GM19043 (cell line): ENCODE data around the gene CTLA4.

Experiments used
- ATAC-seq: cut with Tn5 transposase; IDR thresholded peaks from one replicate; pipeline ENCODE4 v1.9.1; 2021; ENCODE audit warnings: low read depth; ENCODE audit not compliant: unreplicated experiment

Gene CTLA4

DNA sequence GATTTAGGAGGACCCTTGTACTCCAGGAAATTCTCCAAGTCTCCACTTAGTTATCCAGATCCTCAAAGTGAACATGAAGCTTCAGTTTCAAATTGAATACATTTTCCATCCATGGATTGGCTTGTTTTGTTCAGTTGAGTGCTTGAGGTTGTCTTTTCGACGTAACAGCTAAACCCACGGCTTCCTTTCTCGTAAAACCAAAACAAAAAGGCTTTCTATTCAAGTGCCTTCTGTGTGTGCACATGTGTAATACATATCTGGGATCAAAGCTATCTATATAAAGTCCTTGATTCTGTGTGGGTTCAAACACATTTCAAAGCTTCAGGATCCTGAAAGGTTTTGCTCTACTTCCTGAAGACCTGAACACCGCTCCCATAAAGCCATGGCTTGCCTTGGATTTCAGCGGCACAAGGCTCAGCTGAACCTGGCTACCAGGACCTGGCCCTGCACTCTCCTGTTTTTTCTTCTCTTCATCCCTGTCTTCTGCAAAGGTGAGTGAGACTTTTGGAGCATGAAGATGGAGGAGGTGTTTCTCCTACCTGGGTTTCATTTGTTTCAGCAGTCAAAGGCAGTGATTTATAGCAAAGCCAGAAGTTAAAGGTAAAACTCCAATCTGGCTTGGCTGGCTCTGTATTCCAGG is at the start of gene CTLA4:
Gene CTLA4 (plus strand): TSS at position 211 of the 640 bp plus-strand sequence. CDS start 172 bp downstream, at position 383.
- ATAC-seq, result no peak

DNA sequence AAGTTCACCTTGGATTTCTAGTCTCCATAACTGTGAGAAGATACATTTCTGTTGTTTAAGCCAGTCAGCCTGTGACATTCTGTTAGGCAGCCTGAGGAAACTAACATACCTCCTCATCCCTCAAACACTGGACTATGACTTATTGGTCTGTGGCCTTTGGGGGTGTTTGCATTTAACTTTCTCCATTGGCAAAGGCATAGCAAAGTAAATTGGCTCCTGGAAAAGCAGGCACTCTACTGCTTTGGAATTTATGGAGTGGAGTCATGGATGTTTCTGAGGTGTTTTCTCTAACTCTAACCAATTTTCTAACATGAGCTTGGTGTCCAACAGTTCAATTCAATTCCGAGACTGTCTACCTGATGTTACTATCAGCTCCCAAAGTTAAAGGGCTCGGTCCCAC is 48.9 kb upstream of the CTLA4 start:
- no peak for ATAC-seq

DNA sequence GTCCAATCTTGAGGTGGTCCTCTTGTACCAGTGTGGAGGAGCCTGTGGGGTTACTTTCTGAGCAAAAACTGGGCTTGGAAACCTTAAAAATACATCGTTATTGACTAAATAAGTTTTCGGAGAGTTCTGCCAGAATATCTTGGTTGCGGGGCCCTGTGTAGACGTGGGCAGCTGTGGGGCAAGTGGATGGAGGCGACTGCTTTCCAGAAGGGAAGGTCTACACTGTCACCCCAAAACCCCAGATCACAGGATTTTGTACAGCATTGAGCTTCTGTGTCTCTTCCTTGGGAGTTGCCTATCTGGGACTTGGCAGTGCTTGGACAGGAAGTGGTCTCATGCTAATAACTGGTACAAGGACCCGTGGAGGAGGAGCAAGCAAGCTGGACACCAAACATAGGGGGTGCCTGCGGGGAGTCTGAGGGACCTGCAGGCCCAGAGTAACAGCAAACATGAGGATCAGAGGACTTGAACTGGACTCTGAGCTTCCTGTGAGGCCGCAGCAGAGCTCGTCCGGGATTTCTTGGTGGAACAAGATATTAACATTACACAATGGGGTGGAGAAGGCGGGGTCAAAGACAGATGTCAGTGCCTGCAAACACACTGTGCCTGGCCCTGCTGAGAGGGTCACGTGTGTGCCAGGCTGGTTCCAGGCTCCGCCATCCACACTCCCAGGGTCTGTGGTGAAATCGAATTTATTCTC is 48.0 kb upstream of the CTLA4 start:
- no peak for ATAC-seq

DNA sequence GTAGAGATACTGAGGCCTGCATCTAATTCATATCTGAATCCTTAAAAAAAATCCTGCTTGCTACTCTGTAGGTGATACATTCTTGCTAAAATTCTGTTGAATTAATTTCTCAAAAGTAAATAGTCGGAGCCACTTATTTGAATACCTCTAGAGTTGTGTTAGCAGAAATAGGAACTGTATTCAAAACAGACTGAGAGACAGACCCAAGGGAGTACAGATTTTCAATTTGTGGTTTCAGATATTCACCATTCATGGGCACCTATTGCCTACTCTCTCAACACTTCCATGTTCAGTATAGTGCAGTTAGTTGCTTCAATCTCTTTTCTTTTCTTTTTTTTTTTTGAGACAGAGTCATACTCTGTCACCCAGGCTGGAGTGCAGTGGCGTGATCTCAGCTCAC is 46.6 kb upstream of the CTLA4 start:
- peak; percentile 87 for ATAC-seq

DNA sequence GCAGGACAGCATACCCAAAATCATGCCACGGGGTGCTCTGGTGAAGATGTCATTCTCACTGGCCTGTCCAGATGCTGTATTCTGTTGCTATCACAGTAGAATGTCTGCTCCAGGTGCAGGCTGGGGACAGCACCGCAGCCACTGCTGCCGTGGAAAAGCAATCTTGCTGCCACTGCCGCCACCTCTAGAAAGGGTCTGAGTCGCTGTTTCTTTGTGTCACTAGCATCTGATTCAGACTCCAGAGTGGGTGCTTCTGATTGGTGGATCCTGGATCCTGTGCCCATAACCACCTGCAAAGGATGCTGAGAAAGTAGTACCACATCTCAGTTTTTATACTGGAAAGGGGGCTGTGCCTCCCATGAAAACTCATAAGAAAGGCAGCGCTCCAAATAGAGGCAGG is 45.3 kb upstream of the CTLA4 start:
- ATAC-seq, result no peak

DNA sequence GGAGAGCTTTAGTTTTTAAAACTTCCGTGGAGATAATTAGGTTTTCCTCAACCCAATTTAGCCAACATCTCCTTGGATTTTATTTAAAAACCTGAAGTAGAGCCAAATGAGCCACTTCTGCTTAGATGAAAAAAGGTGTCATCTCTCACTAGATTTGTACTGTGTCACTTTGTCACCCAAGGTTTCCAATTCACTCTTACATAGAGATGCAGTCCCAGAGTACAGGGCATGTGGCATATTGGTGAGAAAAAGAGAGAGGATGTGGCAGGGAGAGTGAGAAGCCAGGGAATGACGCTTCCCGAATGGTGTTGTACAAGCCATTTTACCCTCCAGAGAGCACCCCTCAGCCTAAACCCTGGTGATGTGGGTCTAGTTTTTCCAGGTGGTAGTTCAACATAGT is 44.4 kb upstream of the CTLA4 start:
- no peak for ATAC-seq

DNA sequence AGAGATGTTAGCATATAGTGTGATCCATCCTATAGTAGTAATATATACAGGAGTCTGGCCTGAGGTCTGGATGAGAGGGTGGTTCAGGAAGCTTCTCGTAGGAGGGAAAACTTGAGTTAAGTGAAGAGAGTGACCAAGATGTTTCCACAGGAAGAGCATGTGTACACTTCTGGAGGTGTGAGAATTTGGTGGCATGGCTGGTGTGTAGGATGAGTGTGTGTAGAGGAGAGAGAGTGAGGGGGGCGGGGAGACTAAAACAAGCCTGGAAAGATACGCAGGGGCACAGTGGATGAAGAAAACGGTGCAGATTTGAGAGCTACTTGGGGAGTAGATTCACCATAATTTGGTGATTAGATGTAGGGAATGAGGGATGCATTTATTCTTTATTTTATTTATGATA is 43.5 kb upstream of the CTLA4 start:
- no peak for ATAC-seq

DNA sequence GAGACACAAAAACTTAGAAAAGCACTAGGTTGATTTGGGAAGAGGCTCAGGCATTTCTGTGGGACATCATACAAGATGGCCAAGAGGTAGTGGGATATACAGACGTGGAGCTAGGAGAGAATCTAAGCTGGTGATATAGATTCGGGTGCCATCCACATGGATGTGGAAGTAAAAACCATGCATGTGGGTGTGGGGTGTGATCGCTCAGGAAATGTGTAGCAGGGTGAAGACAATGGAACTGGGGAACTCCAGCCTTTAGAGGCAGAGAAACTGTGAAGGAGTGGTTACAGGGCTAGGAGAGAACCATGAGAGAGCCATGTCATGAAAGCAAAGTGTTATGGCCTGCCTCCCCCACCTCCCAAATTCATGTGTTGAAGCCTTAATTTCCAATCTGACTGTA is 43.0 kb upstream of the CTLA4 start:
- ATAC-seq, result no peak

DNA sequence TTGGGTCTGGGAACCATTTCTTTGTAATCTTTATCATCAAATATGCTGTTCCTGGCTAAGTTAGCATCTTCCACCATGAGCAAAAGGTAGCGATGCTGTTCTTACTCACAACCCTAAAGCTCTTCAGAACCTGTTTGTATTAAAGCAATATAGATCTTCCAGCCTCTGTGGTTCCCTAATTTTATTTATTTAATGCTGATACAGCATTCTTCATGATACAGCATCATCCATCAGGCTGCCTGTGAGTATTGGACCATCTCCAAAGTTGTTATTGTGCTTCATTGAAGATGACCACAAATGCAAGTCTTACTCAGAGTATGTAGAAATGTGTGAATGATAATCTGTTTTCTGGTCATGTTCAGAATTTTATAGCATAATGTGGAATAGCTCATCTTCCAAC is 40.9 kb upstream of the CTLA4 start:
- no peak for ATAC-seq

DNA sequence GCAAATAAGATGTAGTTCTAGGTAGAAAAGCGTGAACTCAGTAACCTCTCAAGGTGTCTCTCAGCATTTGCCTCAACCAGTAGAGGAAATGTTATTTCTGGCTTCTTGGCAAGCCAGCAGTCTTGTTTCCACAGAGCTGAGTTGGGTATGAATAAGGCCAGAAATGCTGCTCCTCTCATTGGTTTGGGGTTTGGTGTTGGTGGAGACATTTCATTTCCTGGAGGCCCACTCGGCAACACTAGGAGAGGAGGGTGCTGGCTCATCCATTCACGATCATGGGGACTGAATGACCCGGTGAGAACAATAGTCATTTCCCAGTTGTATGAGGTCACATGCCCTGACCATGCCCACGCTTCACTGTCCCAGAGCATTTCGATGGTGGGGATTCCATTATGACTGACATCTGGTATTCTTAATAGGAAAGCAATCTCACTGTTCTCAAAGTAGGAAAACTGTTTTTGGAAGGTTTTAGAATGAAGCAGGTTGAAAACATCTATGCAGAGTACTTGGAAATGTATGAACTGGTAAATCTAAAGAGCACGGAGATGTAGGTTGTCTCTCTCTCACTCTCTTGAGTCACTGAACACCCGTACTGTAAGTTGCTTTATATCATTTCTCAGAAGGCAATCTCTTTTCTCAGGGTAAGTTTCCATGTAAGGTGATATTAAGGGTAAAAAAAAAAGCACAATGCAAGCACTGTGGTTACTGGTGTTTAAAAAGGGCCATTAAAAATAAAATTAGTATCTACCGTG is 37.1 kb upstream of the CTLA4 start:
- no peak for ATAC-seq

DNA sequence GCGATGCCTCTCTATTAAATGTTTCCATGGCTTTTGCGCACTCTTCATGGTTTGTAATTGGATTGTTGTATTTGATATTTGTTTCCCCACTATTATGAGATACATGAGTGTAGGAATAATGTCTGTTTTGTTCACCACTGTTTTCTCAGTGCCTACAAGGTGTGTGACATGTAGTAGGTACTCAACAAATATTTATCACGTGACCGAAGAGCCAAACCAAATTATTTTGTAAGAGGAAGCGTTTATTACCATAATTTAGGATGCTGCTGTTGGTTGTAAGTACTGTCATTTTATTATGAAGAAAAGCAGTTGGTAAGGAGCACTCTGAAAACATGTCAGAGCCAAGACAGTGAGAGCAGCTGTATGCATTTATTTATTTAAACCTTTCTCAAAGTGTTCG is 32.2 kb upstream of the CTLA4 start:
- no peak for ATAC-seq

DNA sequence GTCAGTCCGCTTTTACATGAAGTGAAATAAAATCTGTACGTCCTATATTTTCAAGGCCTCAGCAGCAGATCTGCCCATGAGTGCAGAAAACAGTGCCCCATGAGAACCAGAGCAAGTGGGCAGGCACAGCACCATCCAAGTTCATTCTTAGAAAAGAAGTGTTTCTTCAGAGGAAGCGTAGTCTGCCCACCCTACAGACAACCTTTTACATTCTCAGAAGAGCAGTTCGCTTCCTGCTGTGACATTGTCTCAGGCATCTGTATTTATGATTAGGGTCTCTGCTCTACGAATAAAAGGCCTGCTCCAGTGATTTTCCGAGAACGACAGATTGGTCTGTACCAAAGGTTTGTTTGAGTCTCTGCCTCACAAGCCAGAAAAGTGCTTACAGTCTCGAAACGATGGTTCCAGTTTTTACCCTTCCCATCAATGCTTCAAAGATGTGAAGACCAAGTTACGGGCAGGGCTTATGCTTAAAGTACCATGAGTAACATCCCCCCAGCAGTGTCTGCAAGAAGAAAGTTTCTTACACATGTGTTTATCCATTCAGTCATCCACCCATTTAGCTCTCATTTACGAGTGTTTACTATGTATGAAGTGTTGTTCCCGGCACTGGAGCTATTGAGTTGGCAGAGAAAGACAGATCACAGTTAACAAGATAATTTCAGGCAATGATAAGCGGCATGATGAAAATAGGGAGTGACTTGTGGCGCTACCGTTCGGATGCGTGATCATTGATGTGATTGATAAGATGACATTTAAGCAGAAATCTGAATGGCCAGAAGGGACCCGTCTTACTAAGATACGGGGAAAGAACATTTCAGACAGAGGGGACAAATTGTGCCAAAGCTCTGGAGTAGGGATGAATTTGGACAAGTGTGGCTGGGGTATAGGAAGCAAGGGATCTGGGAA is 31.4 kb upstream of the CTLA4 start:
- no peak for ATAC-seq

DNA sequence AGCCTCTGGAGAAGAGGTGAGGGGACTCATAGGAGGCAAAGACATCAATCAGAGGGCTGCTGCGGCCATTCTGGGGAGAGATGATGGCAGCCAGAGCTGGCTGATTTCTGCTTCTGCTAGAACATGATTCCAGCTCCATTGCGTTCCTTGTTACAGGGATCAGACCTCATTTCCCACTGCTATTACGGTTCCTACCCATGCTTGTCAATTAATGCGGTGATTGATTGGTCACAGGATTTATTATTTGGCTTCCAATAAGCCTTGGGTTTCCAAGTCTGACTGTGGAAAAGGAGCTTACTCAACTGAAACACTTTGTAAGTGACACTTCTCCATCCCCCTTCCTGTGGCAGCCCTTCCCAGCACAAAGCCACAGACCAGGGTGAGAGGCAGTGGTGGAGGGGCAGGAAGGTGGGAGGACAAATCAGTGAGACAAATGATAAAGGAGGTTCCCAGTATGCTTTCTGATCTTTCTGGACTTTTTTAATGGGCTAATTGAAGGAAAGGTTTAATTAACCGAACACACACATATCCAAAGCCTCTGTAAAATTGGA is 26.8 kb upstream of the CTLA4 start:
- no peak for ATAC-seq

DNA sequence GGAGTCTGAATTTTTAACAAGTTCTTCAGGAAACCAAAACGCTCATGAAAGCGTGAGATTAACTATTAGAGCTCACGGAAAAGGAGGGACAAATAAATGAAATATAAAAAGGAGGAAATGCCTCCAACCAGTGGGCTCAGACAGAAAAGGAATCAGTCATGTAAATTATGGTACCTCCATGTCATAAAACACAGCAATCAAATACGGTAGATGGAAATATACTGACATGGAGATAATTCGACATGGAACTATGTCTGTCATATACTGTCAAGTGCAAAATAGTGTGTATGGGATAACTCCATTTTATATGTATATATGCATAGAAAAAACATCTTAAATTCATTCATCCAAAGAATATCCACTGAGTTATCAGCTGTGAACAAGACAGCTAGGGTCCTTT is 25.9 kb upstream of the CTLA4 start:
- ATAC-seq, result no peak

DNA sequence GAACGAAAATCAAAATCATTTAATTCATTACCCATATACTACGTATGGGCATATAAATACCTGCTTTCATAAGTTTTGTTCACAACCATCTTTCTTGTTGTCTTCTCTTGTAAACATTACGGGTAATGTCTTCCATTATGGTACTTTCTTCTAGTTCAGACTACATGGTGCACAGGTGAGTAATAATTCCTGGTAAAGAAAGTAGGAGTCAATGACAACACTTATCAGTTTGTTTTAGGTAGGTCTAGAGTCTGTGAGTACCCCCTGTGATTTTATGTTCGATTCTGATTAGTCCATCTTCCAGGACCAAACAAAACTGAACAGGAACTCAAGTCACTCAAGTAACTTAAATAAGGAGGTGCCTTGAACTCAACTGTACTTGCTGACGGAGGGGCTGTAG is 25.2 kb upstream of the CTLA4 start:
- ATAC-seq, result no peak

DNA sequence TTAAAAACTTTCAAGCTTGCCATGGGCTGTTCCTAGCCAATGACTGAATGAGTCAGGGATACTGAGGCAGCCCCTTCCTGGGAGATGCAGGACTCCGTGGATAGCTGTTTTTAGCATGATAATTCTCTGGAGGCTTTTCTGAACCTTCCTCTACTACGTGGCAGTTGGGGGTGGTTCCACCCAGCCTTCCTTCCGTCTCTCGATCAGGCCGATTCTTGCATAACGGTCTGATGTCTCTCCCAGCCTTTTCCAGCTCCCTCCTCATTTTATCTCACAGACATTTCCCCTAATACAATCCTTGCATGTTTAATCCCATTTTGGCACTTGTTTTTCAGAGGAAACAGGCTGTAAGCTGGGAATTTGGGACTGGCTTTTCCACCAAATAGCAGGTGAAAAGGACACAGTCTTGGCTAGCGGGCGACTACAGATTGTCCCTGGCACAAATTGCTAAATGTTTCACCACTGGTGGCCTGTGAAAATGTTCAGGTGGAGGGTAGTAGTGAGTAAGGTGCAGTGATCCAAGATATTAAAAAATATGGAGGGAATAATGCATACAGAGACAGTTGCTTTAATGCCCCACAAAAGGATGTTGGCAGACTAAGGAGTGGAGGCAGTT is 21.0 kb upstream of the CTLA4 start:
- ATAC-seq, result no peak

DNA sequence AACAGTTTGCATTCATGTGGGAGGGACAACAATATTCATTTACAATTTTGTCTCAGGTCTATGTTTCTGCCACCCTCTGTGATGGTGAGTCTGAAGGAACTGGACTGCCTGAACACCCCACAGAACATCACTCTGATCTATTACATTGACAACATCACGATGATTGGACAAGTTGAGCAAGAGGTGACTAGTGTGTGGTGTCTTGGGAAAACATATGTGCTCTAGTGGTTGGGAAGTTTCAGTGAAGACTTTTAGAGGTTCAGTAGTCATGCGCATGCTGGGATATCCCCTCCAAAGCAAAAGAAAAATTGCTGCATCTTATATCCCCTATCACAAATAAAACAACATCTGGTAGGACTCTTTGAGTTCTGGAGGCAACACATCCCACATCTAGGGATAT is 18.6 kb upstream of the CTLA4 start:
- no peak for ATAC-seq

DNA sequence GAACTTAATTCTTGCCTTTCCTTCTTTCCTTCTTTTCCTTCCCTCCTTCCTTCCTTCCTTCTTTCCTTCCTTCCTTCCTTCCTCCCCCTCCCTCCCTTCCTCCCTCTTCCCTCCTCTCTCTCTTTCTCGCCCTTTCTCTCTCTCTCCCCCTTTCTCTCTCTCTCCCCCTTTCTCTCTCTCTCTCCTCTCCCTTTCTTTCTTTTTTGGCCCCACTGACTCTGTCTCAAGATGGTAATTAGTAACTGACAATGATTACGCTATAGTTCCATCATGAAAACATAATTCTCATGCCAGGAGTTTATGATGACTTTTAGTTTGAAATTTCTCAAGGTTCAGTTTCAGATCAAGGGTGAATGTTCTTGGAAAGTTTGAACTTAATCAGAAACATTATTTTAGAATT is 14.8 kb upstream of the CTLA4 start:
- no peak for ATAC-seq

DNA sequence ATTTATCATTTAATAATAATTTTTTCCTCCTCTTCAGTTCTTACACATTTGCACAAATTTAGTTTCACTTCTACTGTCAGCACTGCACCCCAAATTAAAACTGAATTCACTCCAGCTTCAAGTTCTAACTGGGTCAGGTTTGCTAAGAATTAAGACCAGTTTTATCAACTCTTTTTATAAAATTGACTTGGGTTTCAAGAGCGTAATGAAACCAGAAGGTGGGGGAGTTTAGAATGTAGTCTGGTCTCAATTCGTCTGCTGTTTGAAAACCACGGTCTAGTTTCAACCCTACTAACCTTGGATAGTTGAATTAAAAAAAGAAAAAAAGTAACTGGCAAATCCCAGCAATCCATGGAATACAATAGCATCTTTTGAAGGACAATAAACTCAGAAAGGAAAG is 14.3 kb upstream of the CTLA4 start:
- no peak for ATAC-seq

DNA sequence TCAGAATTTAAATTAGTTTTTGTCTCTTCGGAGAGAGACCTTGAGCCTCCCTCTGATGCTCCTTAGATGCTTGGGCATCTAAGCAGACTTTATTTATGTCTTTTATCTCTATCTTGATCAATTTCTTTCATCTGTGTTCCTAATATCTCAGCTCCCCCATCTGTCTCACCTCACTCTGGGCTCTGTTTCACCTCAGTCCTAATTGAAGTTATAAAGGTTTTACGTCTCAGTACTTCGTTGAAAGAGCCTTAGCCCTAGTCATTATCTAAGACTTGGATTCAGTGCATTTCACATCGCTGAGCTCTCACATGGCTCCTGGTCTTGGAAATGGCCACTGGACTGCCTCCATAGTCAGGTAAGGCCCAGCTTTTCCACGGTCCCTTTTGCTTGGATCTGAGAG is 13.8 kb upstream of the CTLA4 start:
- no peak for ATAC-seq
